GM18870 (cell line): ENCODE results near the gene PILRA.
A peak's percentile ranks its signal among the peaks of the same experiment; 100 is the strongest.

ENCODE experiments used
- ATAC-seq: cut with Tn5 transposase; IDR thresholded peaks from one replicate; pipeline ENCODE4 v1.9.1; 2021; ENCODE audit warnings: moderate library complexity; ENCODE audit not compliant: unreplicated experiment

PILRA gene

DNA sequence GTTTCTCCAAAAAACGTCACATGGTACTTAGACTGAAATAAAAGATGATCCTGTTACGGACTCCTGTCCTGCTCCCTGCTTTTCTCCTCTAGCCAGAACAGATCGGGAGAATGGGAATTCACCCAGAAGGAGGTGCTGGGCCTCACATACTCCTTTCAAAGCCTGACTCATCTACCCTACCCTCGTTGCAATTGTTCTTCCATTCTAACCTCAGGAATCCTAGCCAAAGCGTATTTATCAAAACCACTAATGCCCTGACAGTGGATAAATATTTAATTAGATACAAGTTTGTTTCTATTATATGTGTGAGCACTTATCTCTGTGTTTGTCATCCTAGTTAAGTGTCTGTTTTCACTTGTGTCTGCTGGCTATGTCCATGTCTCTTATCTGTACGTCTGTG, 33.5 kb downstream of the PILRA start:
- no peak for ATAC-seq

DNA sequence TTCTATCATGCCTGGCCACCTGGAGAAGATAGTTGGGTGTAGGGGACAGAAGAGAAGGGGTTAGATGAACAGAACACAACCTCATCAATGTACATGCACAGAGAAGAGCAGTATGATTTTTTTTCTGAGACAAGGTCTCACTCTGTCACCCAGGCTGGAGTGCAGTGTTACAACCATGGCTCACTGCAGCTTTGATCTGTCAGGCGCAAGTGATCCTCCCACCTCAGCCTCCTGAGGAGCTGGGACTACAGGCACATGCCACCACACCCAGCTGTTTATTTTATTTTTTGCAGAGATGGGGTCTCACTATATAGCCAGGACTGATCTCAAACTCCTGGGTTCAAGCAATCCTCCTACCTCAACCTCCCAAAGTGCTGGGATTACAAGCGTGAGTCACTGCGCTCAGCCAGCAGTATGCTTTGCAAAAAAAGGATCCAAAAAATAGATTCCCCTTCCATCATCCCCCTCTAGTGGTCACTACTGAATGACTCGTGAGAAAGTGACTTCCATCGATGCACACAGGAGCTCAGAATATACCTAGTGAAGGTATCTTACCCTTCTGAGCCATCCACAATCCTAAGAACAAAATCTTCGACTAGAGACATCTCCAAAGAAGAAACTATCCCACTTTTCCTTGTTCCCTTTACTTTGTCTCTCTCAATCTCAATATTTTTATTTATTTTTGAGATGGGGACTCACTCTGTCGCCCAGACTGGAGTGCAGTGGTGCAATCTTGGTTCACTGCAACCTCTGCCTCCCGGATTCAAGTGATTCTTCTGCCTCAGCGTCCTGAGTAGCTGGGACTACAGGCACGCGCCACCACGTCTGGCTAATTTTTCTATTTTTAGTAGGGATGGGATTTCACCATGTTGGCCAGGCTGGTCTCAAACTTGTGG, 34.2 kb downstream of the PILRA start:
- no peak for ATAC-seq

DNA sequence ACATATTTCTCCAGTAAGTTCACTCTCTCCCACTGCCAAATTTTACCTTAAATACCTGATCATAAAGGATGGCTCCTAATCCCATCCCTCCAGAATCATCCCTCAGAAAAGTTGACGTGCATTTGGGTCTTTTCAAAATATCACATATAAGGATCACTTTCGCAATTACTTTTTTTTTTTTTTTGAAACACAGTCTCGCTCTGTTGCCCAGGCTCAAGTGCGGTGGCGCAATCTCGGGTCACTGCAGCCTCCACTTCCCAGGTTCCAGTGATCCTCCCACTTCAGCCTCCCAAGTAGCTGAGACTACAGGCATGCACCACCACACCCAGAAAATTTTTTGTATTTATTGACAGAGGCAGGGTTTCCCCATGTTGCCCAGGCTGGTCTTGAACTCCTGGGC, 37.8 kb downstream of the PILRA start:
- ATAC-seq: no peak

DNA sequence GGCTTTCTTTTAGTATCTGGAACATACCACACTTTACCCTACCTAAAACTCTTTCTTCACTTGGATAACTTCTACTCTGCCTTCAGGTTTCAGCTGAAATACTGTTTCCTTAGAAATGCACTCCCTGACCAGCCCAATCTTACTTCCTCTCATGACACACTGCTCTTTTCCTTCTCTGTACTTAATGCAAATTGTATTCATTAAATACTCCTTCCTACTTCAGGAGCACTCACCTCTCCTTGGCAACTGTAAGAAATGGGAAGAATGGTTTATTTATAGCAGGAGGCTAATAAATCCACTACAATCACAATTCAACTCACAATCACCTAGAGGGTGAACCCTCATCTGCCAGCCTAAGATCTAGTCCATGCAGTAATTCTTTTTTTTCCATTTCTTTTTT, 40.1 kb downstream of the PILRA start:
- no peak for ATAC-seq

DNA sequence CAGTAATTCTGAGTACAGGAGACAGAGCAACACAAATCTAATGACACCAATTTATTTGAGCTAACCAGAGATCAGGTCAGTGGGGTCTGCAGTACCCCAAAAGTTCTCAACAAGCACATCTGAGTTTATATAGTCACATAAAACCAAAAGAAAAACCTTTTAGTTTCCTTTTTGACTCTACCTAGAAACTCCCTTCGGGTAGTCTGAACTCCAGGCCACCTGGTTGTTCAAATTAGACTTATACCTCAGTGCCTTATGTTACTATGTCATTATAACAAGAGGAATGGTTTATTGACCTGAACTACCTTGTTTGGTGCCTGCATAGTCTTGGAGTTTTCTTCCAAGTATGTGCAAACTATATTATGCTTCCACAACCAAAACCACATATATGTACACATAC, 40.6 kb downstream of the PILRA start:
- no peak for ATAC-seq

DNA sequence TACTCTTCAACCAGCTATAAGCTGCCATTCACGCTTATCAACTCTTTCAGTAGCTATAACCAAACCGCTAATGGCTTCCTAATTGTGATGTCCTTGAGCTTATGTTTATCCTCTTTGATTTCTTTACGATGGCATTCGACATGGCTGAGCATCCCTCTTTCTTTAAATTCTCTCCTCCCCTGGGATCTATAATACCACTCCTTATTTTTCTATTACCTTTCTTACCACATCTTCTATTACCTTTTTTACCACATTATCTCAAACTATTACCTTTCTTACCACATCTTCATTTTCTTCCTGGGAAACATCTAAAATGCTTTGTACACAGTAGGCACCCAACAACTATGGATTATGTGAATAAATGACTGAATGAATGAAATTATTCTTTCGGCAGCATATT, 42.2 kb downstream of the PILRA start:
- ATAC-seq: no peak

DNA sequence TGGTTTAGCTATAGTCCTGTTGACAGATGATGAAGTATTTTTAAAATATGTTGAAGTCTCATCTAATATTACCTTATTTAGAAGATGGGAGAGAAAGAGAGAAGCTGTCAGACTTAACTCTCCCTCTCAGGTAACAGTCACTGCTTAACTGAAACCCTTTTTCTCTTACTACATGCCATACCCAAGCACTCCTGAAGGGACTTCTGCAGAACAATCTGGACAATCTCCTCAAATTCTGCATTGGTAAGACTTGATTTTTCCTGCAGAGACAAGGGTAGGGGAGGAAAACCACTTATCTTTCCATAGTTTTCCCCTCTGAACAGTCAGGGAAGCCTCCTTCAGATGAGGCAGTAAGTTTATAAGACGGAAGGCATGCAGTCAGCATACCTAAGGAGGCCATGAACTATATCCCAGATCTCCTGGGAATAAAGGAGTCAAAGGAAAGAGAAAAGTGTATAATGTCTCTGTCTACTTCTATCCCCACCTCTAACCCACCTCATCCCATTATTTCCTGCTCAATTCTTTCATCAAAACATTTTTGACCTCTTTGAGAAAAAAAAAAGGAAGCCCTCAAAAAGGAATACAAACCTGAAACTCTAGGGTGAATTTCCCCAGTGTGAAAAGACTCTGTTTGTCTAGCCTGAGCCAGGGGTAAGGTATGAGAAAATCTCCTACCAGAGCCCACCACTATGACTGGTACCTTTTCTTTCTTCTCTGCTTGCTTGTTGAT, 45.8 kb downstream of the PILRA start:
- no peak for ATAC-seq

DNA sequence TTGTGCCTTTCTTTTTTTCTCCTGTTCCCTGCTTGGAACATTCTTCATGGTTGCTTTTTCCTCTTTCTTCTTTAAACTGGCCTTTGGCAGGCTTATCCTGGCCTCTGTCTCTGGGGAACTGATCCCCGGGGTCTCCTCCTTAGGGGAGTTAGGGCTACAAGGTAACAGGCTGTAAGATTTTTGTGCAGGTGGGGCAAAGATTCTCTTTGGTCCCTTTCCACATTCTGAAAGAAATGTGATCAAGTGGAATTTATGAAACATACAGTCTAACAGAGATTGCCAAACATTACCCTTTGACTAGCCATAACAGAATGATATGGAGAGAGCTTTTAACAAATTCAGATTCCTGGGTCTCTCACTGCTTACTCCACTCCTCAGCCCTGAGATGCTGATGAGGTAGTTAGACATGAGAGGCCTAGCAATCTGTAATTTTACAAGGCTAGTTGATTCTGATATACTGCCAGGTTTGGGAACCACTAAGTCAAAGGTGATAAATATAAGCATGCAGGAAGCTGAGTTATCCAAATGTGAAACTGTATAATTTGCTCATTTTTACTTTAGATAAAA, 46.5 kb downstream of the PILRA start:
- ATAC-seq: no peak

DNA sequence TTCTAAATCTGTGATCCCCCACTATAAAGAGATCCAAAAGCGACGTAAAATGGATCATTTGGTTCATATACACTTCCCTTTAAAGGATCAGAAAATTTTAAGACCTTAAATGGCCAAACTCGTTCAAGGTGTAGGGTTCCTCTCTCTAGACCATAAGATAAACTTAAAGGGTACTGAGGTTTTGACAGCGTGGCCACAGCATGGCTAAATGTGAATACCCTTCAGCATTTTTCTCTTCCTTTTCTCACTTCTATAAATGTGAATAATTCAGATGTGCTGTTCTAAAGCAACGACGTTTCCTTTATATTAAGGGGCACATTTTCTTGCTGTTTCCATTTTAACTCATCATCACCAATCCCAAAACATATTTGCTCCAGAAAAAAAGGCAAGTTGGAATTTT, 50.0 kb downstream of the PILRA start:
- no peak for ATAC-seq

DNA sequence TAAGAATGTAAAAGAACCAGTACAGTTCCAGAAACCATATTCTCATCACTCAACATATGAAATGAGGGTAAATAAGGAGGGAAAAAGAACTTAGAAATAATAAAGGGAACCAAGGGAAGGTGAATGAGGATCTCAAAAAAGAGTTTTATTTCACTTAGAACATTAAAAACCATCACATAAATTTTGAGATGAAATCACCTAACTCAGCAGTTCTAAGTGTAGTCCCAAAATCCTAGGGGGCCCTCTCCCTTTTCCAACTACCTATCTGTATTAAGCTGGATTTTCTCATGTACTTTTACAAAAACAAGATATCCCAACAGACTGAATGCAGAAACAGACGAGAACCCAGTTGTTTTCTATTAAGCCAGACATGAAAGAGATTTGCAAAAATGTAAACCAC, 52.1 kb downstream of the PILRA start:
- no peak for ATAC-seq

DNA sequence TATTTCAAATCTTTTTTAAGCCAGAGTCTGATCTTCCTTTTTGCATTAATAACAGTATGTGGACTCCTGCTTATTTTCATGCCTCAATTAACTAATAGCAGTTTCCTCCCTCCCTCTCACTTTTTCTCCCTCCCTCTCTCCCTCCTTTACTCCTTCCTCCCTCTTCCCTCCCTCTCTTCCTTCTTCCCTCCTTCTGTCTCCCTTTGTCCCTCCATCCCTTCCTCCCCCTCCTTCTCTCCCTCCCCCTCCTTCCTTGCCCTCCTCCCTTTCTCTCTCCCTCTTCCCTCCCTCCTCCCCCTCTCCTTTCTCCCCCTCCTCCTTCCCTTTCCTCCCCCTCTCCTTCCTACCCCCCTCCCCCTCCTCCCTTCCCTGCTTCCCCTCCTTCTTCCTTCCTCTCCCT, 53.2 kb downstream of the PILRA start:
- no peak for ATAC-seq

DNA sequence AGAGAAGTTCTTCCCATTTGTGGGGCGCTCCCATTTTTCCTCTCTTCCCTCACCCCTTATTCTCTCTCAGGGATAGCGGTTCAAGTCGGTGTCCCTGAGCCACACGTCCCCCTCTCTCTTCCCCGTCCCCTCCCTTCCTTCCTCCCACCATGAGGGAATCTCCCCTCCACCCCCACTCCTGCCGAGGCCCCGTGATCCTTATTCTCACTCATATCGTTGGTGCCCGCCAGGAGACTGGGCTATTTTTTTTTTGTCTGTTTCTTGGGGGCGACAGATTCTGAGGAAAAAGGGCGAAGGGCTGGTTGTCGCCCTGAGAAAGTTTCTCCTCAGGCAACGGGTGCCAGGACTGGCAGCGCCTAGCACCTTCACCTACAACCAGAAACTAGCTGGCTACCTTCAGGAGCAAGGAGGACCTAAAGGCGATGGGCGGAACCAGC, 54.5 kb downstream of the PILRA start:
- ATAC-seq: no peak

DNA sequence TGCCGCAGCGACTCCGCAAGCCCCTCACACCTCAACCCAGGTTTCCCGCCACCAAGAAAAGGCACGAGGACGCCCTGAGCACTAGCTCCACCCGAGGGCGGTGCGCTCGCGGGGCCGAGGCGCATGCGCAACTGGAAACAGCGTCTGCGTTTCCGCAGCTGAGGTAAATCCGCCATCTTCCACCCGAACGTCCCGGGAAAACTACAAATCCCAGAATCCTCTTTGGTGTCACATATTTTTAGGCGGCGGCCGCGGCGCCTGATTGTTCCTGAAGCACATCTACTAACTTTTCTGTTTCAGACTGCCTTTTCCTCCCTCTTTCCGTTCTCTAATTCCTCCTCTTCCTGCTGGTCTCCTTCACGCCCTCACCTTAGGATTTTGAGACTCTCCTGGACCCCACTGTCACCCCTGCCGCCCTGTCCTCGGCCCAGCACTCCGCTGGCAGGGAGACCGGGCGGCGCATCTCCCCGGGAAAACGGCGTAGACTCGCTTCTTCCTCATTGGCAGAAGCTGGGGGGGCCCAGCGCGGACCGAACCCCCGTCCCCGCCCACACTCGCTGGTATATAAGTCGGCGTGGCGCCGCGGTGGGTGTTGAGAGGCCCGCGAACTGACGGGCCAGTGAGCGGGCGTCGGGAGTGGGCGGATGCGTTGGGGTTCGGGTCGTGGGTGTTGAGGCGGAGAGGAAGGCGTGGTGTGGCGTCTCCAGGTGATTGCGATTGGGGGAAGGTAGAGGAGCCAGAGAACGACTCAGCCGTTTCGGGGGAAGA, 55.1 kb downstream of the PILRA start, which contains the start of gene ZCWPW1:
Gene ZCWPW1 (minus strand): TSS at position 505 of the 768 bp plus-strand sequence. CDS start 8,054 bp downstream, outside the sequence.
- peak; percentile 36 for ATAC-seq

DNA sequence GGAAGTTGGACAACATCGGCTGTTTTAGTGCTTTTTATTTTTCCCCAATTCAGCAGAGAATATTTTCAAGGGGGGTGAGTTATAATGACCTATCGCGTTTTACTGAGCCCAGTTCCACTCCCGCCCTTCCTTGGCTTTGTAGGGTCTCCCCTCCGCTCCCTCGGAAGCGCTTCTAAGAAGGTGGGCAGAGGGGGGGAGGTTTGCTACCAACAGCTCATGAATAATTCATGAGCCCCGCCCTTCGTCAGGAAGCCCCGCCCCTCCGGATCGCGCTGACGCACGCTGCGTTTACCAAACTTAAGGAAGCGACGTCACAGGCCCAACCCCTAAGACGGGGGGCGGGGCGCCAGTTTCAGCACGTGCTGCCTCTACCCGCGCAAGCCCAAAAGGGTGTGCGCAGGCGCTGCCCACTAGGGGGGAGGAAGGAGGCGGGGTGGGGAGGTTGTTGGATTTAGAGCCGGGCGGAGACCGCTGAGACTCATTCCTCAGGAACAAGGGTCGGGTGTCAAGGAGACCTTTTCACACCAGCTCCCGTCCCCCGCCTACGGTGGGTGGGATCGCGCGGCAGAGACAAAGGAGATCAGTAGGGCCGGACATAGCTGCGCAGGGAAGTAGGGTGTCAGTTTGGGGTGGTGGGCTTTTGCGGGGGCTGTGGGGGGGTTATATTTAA, 55.8 kb downstream of the PILRA start:
- ATAC-seq: peak; percentile 38

DNA sequence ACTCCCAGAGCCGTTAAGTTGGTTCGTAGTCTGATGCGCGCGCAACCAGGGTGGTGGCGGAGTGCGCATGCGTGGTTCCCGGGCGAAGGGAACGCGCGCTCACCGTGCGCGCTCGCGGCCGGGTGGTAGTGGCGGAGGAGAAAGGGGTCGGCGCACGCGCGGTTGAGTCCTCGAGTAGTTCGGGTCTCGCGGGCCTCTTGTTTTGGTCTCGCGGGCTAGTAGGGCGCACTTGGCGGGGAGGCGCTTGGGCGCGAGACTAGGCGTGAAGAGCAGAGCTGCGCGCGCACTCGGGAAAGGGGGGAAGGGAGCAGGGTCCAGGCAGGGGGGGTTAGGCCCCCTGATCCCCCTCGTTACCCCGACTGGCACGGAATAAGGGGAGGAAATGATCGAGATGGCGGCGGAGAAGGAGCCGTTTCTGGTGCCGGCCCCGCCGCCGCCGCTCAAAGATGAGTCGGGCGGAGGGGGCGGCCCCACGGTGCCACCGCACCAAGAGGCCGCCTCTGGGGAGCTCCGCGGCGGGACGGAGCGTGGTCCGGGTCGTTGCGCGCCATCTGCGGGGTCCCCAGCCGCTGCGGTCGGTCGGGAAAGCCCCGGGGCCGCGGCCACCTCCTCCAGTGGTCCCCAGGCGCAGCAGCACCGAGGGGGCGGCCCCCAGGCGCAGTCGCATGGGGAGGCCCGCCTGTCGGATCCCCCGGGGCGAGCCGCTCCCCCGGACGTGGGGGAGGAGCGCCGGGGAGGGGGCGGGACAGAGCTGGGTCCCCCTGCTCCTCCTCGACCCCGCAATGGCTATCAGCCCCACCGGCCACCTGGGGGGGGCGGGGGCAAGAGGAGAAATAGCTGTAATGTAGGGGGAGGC, 56.6 kb downstream of the PILRA start, which contains the start of gene MEPCE:
Gene MEPCE (plus strand): TSS at position 195 of the 856 bp plus-strand sequence. CDS start 188 bp downstream, at position 383.
- peak; percentile 27 for ATAC-seq

DNA sequence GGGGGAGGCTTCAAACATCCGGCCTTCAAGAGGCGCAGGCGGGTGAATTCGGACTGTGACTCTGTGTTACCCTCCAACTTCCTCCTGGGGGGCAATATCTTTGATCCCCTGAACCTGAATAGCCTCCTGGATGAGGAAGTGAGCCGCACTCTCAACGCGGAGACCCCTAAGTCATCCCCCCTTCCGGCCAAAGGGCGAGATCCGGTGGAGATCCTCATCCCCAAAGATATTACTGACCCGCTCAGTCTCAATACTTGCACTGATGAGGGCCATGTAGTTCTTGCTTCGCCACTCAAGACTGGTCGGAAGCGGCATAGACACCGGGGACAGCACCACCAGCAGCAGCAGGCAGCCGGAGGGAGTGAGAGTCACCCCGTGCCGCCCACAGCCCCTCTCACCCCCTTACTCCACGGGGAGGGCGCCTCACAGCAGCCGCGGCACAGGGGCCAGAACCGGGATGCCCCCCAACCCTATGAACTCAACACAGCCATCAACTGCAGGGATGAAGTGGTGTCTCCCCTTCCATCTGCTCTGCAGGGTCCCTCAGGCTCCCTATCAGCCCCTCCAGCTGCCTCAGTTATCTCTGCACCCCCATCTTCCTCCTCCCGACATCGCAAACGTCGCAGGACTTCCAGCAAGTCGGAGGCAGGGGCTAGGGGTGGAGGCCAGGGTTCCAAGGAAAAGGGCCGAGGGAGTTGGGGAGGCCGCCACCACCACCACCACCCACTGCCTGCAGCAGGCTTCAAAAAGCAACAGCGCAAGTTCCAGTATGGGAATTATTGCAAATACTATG, 57.4 kb downstream of the PILRA start:
- no peak for ATAC-seq

DNA sequence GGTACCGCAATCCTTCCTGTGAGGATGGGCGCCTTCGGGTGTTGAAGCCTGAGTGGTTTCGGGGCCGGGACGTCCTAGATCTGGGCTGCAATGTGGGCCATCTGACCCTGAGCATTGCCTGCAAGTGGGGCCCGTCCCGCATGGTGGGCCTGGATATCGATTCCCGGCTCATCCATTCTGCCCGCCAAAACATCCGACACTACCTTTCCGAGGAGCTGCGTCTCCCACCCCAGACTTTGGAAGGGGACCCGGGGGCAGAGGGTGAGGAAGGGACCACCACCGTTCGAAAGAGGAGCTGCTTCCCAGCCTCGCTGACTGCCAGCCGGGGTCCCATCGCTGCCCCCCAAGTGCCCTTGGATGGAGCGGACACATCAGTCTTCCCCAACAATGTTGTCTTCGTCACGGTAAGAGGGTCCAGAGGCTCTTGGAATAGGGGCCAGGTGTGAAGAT, 58.0 kb downstream of the PILRA start:
- no peak for ATAC-seq

DNA sequence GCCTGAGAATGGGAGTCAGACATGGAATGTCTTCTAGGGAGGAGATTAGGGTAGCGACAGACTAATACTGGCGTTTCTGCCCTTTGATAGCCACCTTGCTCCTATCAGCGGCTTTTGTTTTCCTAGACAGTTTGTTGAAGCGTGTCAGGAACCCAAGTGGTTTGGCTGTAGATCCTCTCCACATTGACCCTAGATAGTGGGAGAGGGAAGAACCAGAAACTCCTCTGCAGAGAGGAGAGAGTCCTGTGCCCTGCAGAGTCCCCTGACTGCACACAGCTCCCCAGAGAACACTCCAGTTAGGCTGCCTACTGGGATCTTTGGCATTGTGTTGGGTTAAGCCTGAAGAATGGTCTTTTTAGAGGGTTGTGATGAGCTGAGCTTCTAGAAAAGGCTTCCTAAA, 58.8 kb downstream of the PILRA start:
- ATAC-seq: no peak
